CD4-positive, alpha-beta T cell (primary cell): ENCODE results near the gene ERP27. TPM values are rescaled to one million over a fixed set of nuclear protein-coding genes. Genes with fewer than 3 reads are reported as not detected.

Experiments used
- ATAC-seq: fragments of 200-7000 bp; cut with Tn5 transposase; one replicate; pipeline ENCODE4 v1.10.0; 2022; ENCODE audit warnings: mild to moderate bottlenecking; ENCODE audit not compliant: poor library complexity
- CTCF ChIA-PET: fragments of 350-600 bp; sonication (Branson Sonifier 250); formaldehyde crosslinking; loops from one replicate; lab custom pipeline; 2021; ENCODE audit warnings: antibody characterized with exemption, inconsistent platforms; lab: Charles Lee
- POLR2A ChIA-PET: fragments of 350-600 bp; sonication (Branson Sonifier 250); formaldehyde crosslinking; loops from one replicate; lab custom pipeline; 2021; ENCODE audit warnings: antibody characterized with exemption, inconsistent platforms; lab: Charles Lee
- DNase-seq, 14 experiments: peaks; one replicate each; pipeline ENCODE4 v3.0.0-alpha.2; 2013 to 2020; ENCODE audit warnings: mixed read lengths in 2 of 14
- H3K27ac ChIP-seq, 2 donors: one replicate each; pipeline versions ENCODE4 v1.5.1 to v1.7.0; 2013; ENCODE audit warnings: low read length in 2 of 2, low read depth in 1 of 2, mild to moderate bottlenecking in 1 of 2
- H3K27me3 ChIP-seq, 2 experiments: 1 replicate in 1 of 2; 2 replicates in 1 of 2; pipeline versions ENCODE4 v1.6.1 to v1.7.0; 2013; ENCODE audit warnings: low read length in 2 of 2, control low read depth in 1 of 2, mild to moderate bottlenecking in 1 of 2, moderate library complexity in 1 of 2; ENCODE audit not compliant: insufficient read depth in 2 of 2, control insufficient read depth in 1 of 2
- H3K36me3 ChIP-seq: one replicate; pipeline ENCODE4 v1.6.1; 2013; ENCODE audit warnings: low read length, control low read depth; ENCODE audit not compliant: insufficient read depth
- H3K4me1 ChIP-seq: one replicate; pipeline ENCODE4 v1.6.1; 2013; ENCODE audit warnings: low read length, control low read depth; ENCODE audit not compliant: insufficient read depth
- H3K4me3 ChIP-seq: one replicate; pipeline ENCODE4 v1.5.1; 2013; ENCODE audit warnings: mild to moderate bottlenecking, low read length, moderate library complexity
- H3K9me3 ChIP-seq, 2 experiments: 1 replicate in 1 of 2; 2 replicates in 1 of 2; pipeline versions ENCODE4 v1.6.1 to v1.7.0; 2013; ENCODE audit warnings: low read length in 2 of 2, mild to moderate bottlenecking in 2 of 2, control low read depth in 1 of 2, moderate library complexity in 1 of 2; ENCODE audit not compliant: control insufficient read depth in 1 of 2, insufficient read depth in 1 of 2
- H3K27ac Mint-ChIP-seq: one replicate; pipeline ENCODE4 v1.8.0; 2020; ENCODE audit warnings: mixed read lengths
- H3K27me3 Mint-ChIP-seq: one replicate; pipeline ENCODE4 v1.8.0; 2021; ENCODE audit warnings: mixed read lengths
- H3K36me3 Mint-ChIP-seq: one replicate; pipeline ENCODE4 v1.8.0; 2021; ENCODE audit warnings: low read depth, mixed read lengths
- H3K4me1 Mint-ChIP-seq: one replicate; pipeline ENCODE4 v1.8.0; 2021; ENCODE audit warnings: low read depth, mixed read lengths
- H3K4me3 Mint-ChIP-seq: one replicate; pipeline ENCODE4 v1.8.0; 2020; ENCODE audit warnings: mild to moderate bottlenecking, mixed read lengths
- H3K9me3 Mint-ChIP-seq: one replicate; pipeline ENCODE4 v1.8.0; 2020; ENCODE audit warnings: mixed read lengths
- CTCF ChIP-seq: fragments of 200-600 bp; IDR thresholded peaks from one replicate; pipeline ENCODE4 v1.8.0; 2022; ENCODE audit warnings: antibody characterized with exemption, mild to moderate bottlenecking
- intact Hi-C, 2 experiments: fragments of 100-400 bp; cut with DNase I in 1 of 2; cut with micrococcal nuclease in 1 of 2; formaldehyde crosslinking; loops; one replicate each; pipeline versions ENCODE4 v1.15.1 to v1.9.0; 2023 to 2025; cut with DNase I, micrococcal nuclease
- total RNA-seq, 174 experiments: library from RNA in 2 of 174; stranded (reverse) in 2 of 174; gene quantifications; one replicate each; pipeline ENCODE4 v1.2.3 and lab custom pipeline; 2021 to 2026

Gene ERP27
- total RNA-seq, 2 experiments from 2014 or later, result 16.2 to 17.1 TPM

GRCh38 chr12:14984766-14985285 is 46.5 kb upstream of the ERP27 start:
- no peaks in the 10 kb centered on the region for H3K9me3 ChIP-seq
- intact Hi-C loops, result no loop called here
- H3K4me1 Mint-ChIP-seq, result peaks cover 56% of the 10 kb centered on the region
- no peaks in the 10 kb centered on the region for H3K27me3 ChIP-seq
- ATAC-seq (no peak), DNase-seq (no peak)
- peaks cover 24% of the 10 kb centered on the region for H3K4me1 ChIP-seq
- H3K4me3 Mint-ChIP-seq, result no peak overlapping the region
- no peak overlapping the region for H3K4me3 ChIP-seq
- ChIA-PET POLR2A (no interaction called here), CTCF (interaction anchor here (0.6 kb wide), 1 partner anchor 11 kb away, joined by 5 read pairs; no protein-coding TSS in a partner anchor)
- H3K27ac Mint-ChIP-seq, result no peak overlapping the region
- H3K9me3 Mint-ChIP-seq, result no peaks in the 10 kb centered on the region
- no peaks in the 10 kb centered on the region for H3K36me3 Mint-ChIP-seq
- TF ChIP-seq CTCF, result no peak
- no peaks in the 10 kb centered on the region for H3K27me3 Mint-ChIP-seq
- no peak overlapping the region for H3K27ac ChIP-seq
- no peaks in the 10 kb centered on the region for H3K36me3 ChIP-seq

GRCh38 chr12:14984036-14984435 is 45.7 kb upstream of the ERP27 start:
- POLR2A ChIA-PET, result interaction anchor here (0.6 to 1.0 kb wide), 5 partner anchors 22 to 213 kb away, joined by 3 to 5 read pairs (median 3); no protein-coding TSS in a partner anchor
- no peak for TF ChIP-seq CTCF
- no peaks in the 10 kb centered on the region for H3K9me3 ChIP-seq
- no peaks in the 10 kb centered on the region for H3K27me3 Mint-ChIP-seq
- no peaks in the 10 kb centered on the region for H3K9me3 Mint-ChIP-seq
- H3K4me1 ChIP-seq, result peaks cover 24% of the 10 kb centered on the region
- no peak overlapping the region for H3K4me3 ChIP-seq
- H3K27ac Mint-ChIP-seq, result no peak overlapping the region
- peaks cover 64% of the 10 kb centered on the region for H3K4me1 Mint-ChIP-seq
- H3K36me3 Mint-ChIP-seq, result no peaks in the 10 kb centered on the region
- DNase-seq, result no peak
- CTCF ChIA-PET, result interaction anchor here (0.8 kb wide), 1 partner anchor 10 kb away, joined by 4 read pairs; no protein-coding TSS in a partner anchor
- no peaks in the 10 kb centered on the region for H3K27me3 ChIP-seq
- H3K4me3 Mint-ChIP-seq, result no peak overlapping the region
- intact Hi-C loops, result no loop called here
- ATAC-seq, result no peak
- H3K27ac ChIP-seq, result no peak overlapping the region
- H3K36me3 ChIP-seq, result no peaks in the 10 kb centered on the region

- Mint-ChIP-seq H3K27me3 (no peaks in the 10 kb centered on the region), H3K9me3 (no peaks in the 10 kb centered on the region), H3K4me1 (peaks cover 71% of the 10 kb centered on the region), H3K27ac (peak overlapping the region; percentile 7), H3K36me3 (no peaks in the 10 kb centered on the region), H3K4me3 (no peak overlapping the region)
- no peaks in the 10 kb centered on the region for H3K9me3 ChIP-seq
- peak in 3 of 14 experiments; percentile 24 to 25 (median 24) for DNase-seq
- no peak overlapping the region for H3K27ac ChIP-seq
- intact Hi-C loops, result no loop called here
- ATAC-seq, result peak; percentile 39
- H3K4me3 ChIP-seq, result no peak overlapping the region
- CTCF ChIA-PET, result interaction anchor here (0.6 kb wide), 1 partner anchor 139 kb away, joined by 3 read pairs; no protein-coding TSS in a partner anchor
- no peaks in the 10 kb centered on the region for H3K27me3 ChIP-seq
- TF ChIP-seq CTCF, result no peak
- no peaks in the 10 kb centered on the region for H3K36me3 ChIP-seq
- POLR2A ChIA-PET, result interaction anchor here (1.0 to 1.1 kb wide), 3 partner anchors 22 to 212 kb away, joined by 3 to 5 read pairs (median 3); no protein-coding TSS in a partner anchor
- peaks cover 24% of the 10 kb centered on the region for H3K4me1 ChIP-seq
Measured at GRCh38 chr12:14982991-14983390, 44.7 kb upstream of the ERP27 start.
